ENCODE measurements around the gene NSL1.

Gene NSL1

GRCh38 chr1:212685429-212685828 is 106.1 kb downstream of the NSL1 start:
- DNase-seq (ENCODE audit: low spot score), result no peak

GRCh38 chr1:212684521-212685090 is 107.0 kb downstream of the NSL1 start:
- no peak for DNase-seq (ENCODE audit: low spot score)

- no peak for DNase-seq (ENCODE audit: low spot score)
Observed at GRCh38 chr1:212684076-212684475, 107.5 kb downstream of the NSL1 start.

GRCh38 chr1:212683357-212683722 is 108.2 kb downstream of the NSL1 start:
- DNase-seq (ENCODE audit: low spot score), result no peak

- DNase-seq (ENCODE audit: low spot score), result no peak
Observed at GRCh38 chr1:212680680-212681389, 110.7 kb downstream of the NSL1 start.

GRCh38 chr1:212678456-212679410 is 112.8 kb downstream of the NSL1 start:
- no peak for DNase-seq (ENCODE audit: low spot score)

GRCh38 chr1:212677573-212677972 is 114.0 kb downstream of the NSL1 start:
- DNase-seq (ENCODE audit: low spot score), result no peak

GRCh38 chr1:212677136-212677535 is 114.4 kb downstream of the NSL1 start:
- DNase-seq (ENCODE audit: low spot score), result no peak

Data from putamen (tissue), 1 donor.